ENCODE data around the gene FRMD8.

Gene FRMD8

GRCh38 chr11:65362320-65362931, 24.0 kb upstream of the FRMD8 start:
- Histone ChIP-seq H3K4me3 (ENCODE audit: severe bottlenecking) (no peak overlapping the region), H3K27me3 (ENCODE audit: insufficient read depth, poor library complexity, severe bottlenecking) (no peaks in the 10 kb centered on the region), H3K4me1 (ENCODE audit: insufficient read depth, poor library complexity, severe bottlenecking) (no peaks in the 10 kb centered on the region), H3K27ac (ENCODE audit: poor library complexity, severe bottlenecking) (no peak overlapping the region), H3K9me3 (ENCODE audit: severe bottlenecking) (no peaks in the 10 kb centered on the region), H3K36me3 (ENCODE audit: low read depth) (no peaks in the 10 kb centered on the region)
- no peak for TF ChIP-seq CTCF (IDR thresholded peaks at IDR 0.05; ENCODE audit: poor library complexity, severe bottlenecking)
- ATAC-seq (ENCODE audit: low read depth), result no peak
- DNase-seq (ENCODE audit: low spot score), result no peak

GRCh38 chr11:65362966-65363365, 23.5 kb upstream of the FRMD8 start:
- Histone ChIP-seq H3K27me3 (ENCODE audit: insufficient read depth, poor library complexity, severe bottlenecking) (no peaks in the 10 kb centered on the region), H3K27ac (ENCODE audit: poor library complexity, severe bottlenecking) (no peak overlapping the region), H3K36me3 (ENCODE audit: low read depth) (no peaks in the 10 kb centered on the region), H3K4me1 (ENCODE audit: insufficient read depth, poor library complexity, severe bottlenecking) (no peaks in the 10 kb centered on the region), H3K9me3 (ENCODE audit: severe bottlenecking) (no peaks in the 10 kb centered on the region), H3K4me3 (ENCODE audit: severe bottlenecking) (no peak overlapping the region)
- DNase-seq (ENCODE audit: low spot score), result no peak
- ATAC-seq (ENCODE audit: low read depth), result no peak
- no peak for TF ChIP-seq CTCF (IDR thresholded peaks at IDR 0.05; ENCODE audit: poor library complexity, severe bottlenecking)

GRCh38 chr11:65363770-65364169, 22.7 kb upstream of the FRMD8 start:
- no peak for TF ChIP-seq CTCF (IDR thresholded peaks at IDR 0.05; ENCODE audit: poor library complexity, severe bottlenecking)
- H3K4me1 ChIP-seq (ENCODE audit: insufficient read depth, poor library complexity, severe bottlenecking), result no peaks in the 10 kb centered on the region
- ATAC-seq (ENCODE audit: low read depth), result no peak
- H3K4me3 ChIP-seq (ENCODE audit: severe bottlenecking), result no peak overlapping the region
- no peaks in the 10 kb centered on the region for H3K36me3 ChIP-seq (ENCODE audit: low read depth)
- H3K27ac ChIP-seq (ENCODE audit: poor library complexity, severe bottlenecking), result no peak overlapping the region
- no peaks in the 10 kb centered on the region for H3K27me3 ChIP-seq (ENCODE audit: insufficient read depth, poor library complexity, severe bottlenecking)
- no peaks in the 10 kb centered on the region for H3K9me3 ChIP-seq (ENCODE audit: severe bottlenecking)
- DNase-seq (ENCODE audit: low spot score), result no peak

DNA sequence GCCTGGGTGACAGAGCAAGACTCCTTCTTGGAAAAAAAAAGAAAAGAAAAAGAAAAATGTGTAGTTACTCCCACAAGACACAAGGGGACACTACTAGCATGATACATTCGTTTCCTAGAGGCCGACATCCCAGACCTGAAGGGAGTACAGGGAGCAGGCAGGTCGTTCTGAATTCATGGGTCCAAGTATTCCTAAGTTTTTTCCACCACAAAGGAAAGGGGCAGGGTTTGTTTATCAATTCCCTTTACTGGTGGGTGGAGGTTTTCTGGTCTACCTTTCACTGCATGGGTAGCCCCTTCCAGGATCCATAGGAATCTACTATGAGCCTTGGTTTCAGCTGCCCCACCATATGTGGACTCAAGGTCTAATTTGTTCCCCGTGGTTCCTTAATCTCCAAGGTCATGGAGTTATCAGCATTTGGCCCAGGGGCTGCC, 20.1 kb upstream of the FRMD8 start:
- Histone ChIP-seq H3K27ac (ENCODE audit: poor library complexity, severe bottlenecking) (no peak overlapping the region), H3K9me3 (ENCODE audit: severe bottlenecking) (no peaks in the 10 kb centered on the region), H3K4me1 (ENCODE audit: insufficient read depth, poor library complexity, severe bottlenecking) (no peaks in the 10 kb centered on the region), H3K27me3 (ENCODE audit: insufficient read depth, poor library complexity, severe bottlenecking) (no peaks in the 10 kb centered on the region), H3K36me3 (ENCODE audit: low read depth) (no peaks in the 10 kb centered on the region), H3K4me3 (ENCODE audit: severe bottlenecking) (no peak overlapping the region)
- TF ChIP-seq CTCF (IDR thresholded peaks at IDR 0.05; ENCODE audit: poor library complexity, severe bottlenecking), result peak; percentile 94
- ATAC-seq (ENCODE audit: low read depth) (peak; percentile 74), DNase-seq (ENCODE audit: low spot score) (no peak)

DNA sequence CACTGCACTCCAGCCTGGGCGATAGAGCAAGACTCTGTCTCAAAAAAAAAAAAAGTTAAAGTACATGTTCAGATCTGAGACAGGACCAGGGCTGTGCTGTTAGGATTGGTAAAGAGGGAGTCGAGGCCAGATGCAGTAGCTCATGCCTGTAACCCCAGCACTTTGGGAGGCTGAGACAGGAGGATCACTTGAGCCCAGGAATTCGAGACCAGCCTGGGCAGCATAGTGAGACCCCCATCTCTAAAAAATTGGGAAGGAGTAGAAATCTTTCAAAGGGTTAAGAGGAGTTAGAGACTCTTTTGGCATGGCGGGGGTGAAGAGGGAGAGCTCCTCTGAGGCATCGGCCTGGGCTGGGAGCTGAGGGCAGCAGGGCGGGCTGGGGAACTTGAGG, 15.8 kb upstream of the FRMD8 start:
- H3K27ac ChIP-seq (ENCODE audit: poor library complexity, severe bottlenecking), result no peak overlapping the region
- DNase-seq (ENCODE audit: low spot score) (no peak), ATAC-seq (ENCODE audit: low read depth) (no peak)
- H3K27me3 ChIP-seq (ENCODE audit: insufficient read depth, poor library complexity, severe bottlenecking), result no peaks in the 10 kb centered on the region
- no peak for TF ChIP-seq CTCF (IDR thresholded peaks at IDR 0.05; ENCODE audit: poor library complexity, severe bottlenecking)
- H3K4me1 ChIP-seq (ENCODE audit: insufficient read depth, poor library complexity, severe bottlenecking), result no peaks in the 10 kb centered on the region
- H3K9me3 ChIP-seq (ENCODE audit: severe bottlenecking), result no peaks in the 10 kb centered on the region
- no peaks in the 10 kb centered on the region for H3K36me3 ChIP-seq (ENCODE audit: low read depth)
- H3K4me3 ChIP-seq (ENCODE audit: severe bottlenecking), result no peak overlapping the region

Data from RWPE2 (cell line).